HT-29 (cell line): ENCODE data around the gene BCL10. TPM values are rescaled to one million over a fixed set of nuclear protein-coding genes. Genes with fewer than 3 reads are reported as not detected.

Source experiments
- DNase-seq: peaks from one replicate; pipeline ENCODE4 v3.0.0-alpha.2; 2015; ENCODE audit warnings: low spot score
- small RNA-seq: library from RNA; depleted of rRNA; stranded (forward); fragments of <200 nt; gene quantifications from one replicate; pipeline ENCODE3, GENCODE V24; 2014
- total RNA-seq: library from RNA; depleted of rRNA; stranded (reverse); fragments of >200 nt; shearing (Covaris generic); gene quantifications from 2 replicates; pipeline ENCODE4 v1.2.3, GENCODE V29; 2014; rRNA removed

BCL10 gene
- total RNA-seq, 1 experiment from 2014 or later: 11.8 TPM

- no peak for DNase-seq
Observed at GRCh38 chr1:85223334-85223733, 53.1 kb downstream of the BCL10 start.

GRCh38 chr1:85220756-85221201, 55.7 kb downstream of the BCL10 start:
- DNase-seq: no peak

GRCh38 chr1:85219853-85220610, 56.4 kb downstream of the BCL10 start:
- DNase-seq: no peak

- DNase-seq: no peak
Observed at GRCh38 chr1:85216697-85217096, 59.7 kb downstream of the BCL10 start.

Small RNA genes lying within 50 kb of the gene (small RNA-seq; reads per million reads assigned to genes)
- not detected for gene RF00019

Other genes with a start within 250 kb of the BCL10 start
- gene MCOLN3, start 228.1 kb downstream of the BCL10 start, total RNA-seq: not detected in 2 replicates
- 2.9 and 3.5 TPM in 2 replicates for gene SYDE2, start 75.6 kb downstream of the BCL10 start, total RNA-seq
- 27.8 and 38.2 TPM in 2 replicates for gene C1orf52, start 17.0 kb downstream of the BCL10 start, total RNA-seq
- gene DDAH1, start 188.5 kb upstream of the BCL10 start, total RNA-seq: 75.6 and 82.7 TPM in 2 replicates